ENCODE measurements around the gene MCF2L2.

- TF ChIP-seq CTCF (IDR thresholded peaks at IDR 0.05), result no peak
- TF ChIP-seq TP53 (CRISPR knock-in tag; IDR thresholded peaks at IDR 0.05), result no peak
- no peak for TF ChIP-seq PBX3 (IDR thresholded peaks at IDR 0.05)
- TF ChIP-seq REST (IDR thresholded peaks at IDR 0.05), result no peak
- no peak for TF ChIP-seq EP300 (IDR thresholded peaks at IDR 0.05)
- TF ChIP-seq MAFK (IDR thresholded peaks at IDR 0.05; ENCODE audit: partially characterized antibody), result no peak
- no peak for TF ChIP-seq MAX (IDR thresholded peaks at IDR 0.05)
- TF ChIP-seq POLR2AphosphoS2 (conservative IDR thresholded peaks at IDR 0.05; ENCODE audit: low read length), result no peak
- TF ChIP-seq HDAC2 (IDR thresholded peaks at IDR 0.05), result no peak
- no peak for TF ChIP-seq RAD21 (conservative IDR thresholded peaks at IDR 0.05 in 1 of 2, IDR thresholded peaks at IDR 0.05 in 1 of 2)
- no peak for TF ChIP-seq CEBPB (IDR thresholded peaks at IDR 0.05)
- TF ChIP-seq MAZ (IDR thresholded peaks at IDR 0.05; ENCODE audit: borderline replicate concordance, low read depth, low read length), result no peak
Observed at GRCh38 chr3:183134844-183135243, 293.6 kb downstream of the MCF2L2 start.
